K562 (cell line): Measurements from ENCODE around the gene SLC8A1. TPM values are rescaled to one million over a fixed set of nuclear protein-coding genes. Genes with fewer than 3 reads are reported as not detected.

Source experiments
- ATAC-seq: fragments of 200-7000 bp; cut with Tn5 transposase; 3 replicates; pipeline ENCODE4 v1.9.1; 2020; ENCODE audit warnings: moderate library complexity
- BruUV-seq: library from RNA; stranded (reverse); fragments of 400-500 nt; replicated peaks from 2 replicates; lab custom pipeline; 2021; lab: Mats Ljungman, UMichigan
- CTCF ChIA-PET: fragments of 300-600 bp; formaldehyde crosslinking; extraction: SDS; loops from one replicate; lab custom pipeline; 2021; ENCODE audit warnings: low intra/inter-chr PET ratio; lab: Yijun Ruan, JAX
- POLR2A ChIA-PET: fragments of 300-600, 350-650 bp; sonication (Branson Sonifier 250); formaldehyde crosslinking; extraction: SDS; loops from one replicate; lab custom pipeline; 2021; ENCODE audit warnings: antibody characterized with exemption, inconsistent platforms; lab: Yijun Ruan, JAX
- DNase-seq, 4 experiments: peaks; one replicate each; pipeline versions ENCODE4 v3.0.0 to v3.0.0-alpha.2; 2011 to 2018; ENCODE audit warnings: low spot score in 3 of 4, mixed read lengths in 3 of 4; ENCODE audit errors: extremely low read depth in 1 of 4
- FAIRE-seq: peaks from 2 replicates; lab custom pipeline; 2011; peaks lifted over from hg19 to GRCh38; lab: Jason Lieb, UNC
- H2AFZ ChIP-seq: 2 replicates; pipeline ENCODE4 v1.6.0; 2011; ENCODE audit warnings: low read depth, low read length, control low read depth, inconsistent platforms
- H3K27ac ChIP-seq: fragments of 200-600 bp; 3 replicates; pipeline ENCODE4 v1.8.0; 2011; ENCODE audit warnings: low read depth, mild to moderate bottlenecking, control low read depth, inconsistent platforms, low read length, moderate library complexity, mixed read lengths; ENCODE audit errors: extremely low read depth
- H3K27me3 ChIP-seq, 2 experiments: fragments of 300-600 bp in 1 of 2; 2 replicates in 1 of 2; 3 replicates in 1 of 2; pipeline versions ENCODE4 v1.6.0 to v1.8.0; 2011; ENCODE audit warnings: inconsistent platforms in 2 of 2, low read length in 2 of 2, mild to moderate bottlenecking in 1 of 2, mixed read lengths in 1 of 2, moderate library complexity in 1 of 2; ENCODE audit not compliant: control insufficient read depth in 2 of 2, insufficient read depth in 2 of 2
- H3K36me3 ChIP-seq: fragments of 300-600 bp; 3 replicates; pipeline ENCODE4 v1.8.0; 2011; ENCODE audit warnings: mild to moderate bottlenecking, low read length, inconsistent platforms; ENCODE audit not compliant: control insufficient read depth, insufficient read depth
- H3K4me1 ChIP-seq, 2 experiments: fragments of 200-600 bp in 1 of 2; replicated peaks in 1 of 2; 2 replicates in 1 of 2; 3 replicates in 1 of 2; pipeline versions ENCODE4 v1.5.1 to v1.8.0; 2011; ENCODE audit warnings: inconsistent platforms in 2 of 2, low read length in 2 of 2, mild to moderate bottlenecking in 1 of 2, mixed read lengths in 1 of 2, moderate library complexity in 1 of 2; ENCODE audit not compliant: control insufficient read depth in 2 of 2, insufficient read depth in 2 of 2
- H3K4me2 ChIP-seq: 2 replicates; pipeline ENCODE4 v1.6.1; 2011; ENCODE audit warnings: low read length, control low read depth, inconsistent platforms, mixed read lengths; ENCODE audit not compliant: insufficient read depth
- H3K4me3 ChIP-seq: fragments of 200-600 bp; sonication (generic), shearing (Covaris generic); 2 replicates; pipeline ENCODE4 v1.5.1; 2016; ENCODE audit warnings: control low read depth, inconsistent platforms
- H3K79me2 ChIP-seq: fragments of 200-600 bp; 3 replicates; pipeline ENCODE4 v1.8.0; 2011; ENCODE audit warnings: low read length, inconsistent platforms; ENCODE audit not compliant: control insufficient read depth, insufficient read depth
- H3K9ac ChIP-seq, 2 experiments: 2 replicates each; pipeline versions ENCODE4 v1.6.0 to v1.6.1; 2011; ENCODE audit warnings: low read depth in 2 of 2, low read length in 2 of 2, control low read depth in 1 of 2, inconsistent platforms in 1 of 2, mild to moderate bottlenecking in 1 of 2, mixed read lengths in 1 of 2; ENCODE audit not compliant: insufficient read depth in 1 of 2
- H3K9me1 ChIP-seq: one replicate; pipeline ENCODE4 v1.6.0; 2011; ENCODE audit warnings: inconsistent platforms, mild to moderate bottlenecking, low read length, moderate library complexity; ENCODE audit not compliant: control insufficient read depth, insufficient read depth
- H3K9me3 ChIP-seq: replicated peaks from 2 replicates; pipeline ENCODE4 v1.5.1; 2011; ENCODE audit warnings: low read depth, low read length, inconsistent platforms; ENCODE audit not compliant: control insufficient read depth, insufficient read depth
- H4K20me1 ChIP-seq: replicated peaks from 2 replicates; pipeline ENCODE4 v1.6.1; 2011; ENCODE audit warnings: low read length, inconsistent platforms, mixed read lengths; ENCODE audit not compliant: control insufficient read depth, insufficient read depth
- CBFA2T3 ChIP-seq: fragments of 450-650 bp; IDR thresholded peaks from 2 replicates; pipeline ENCODE4 v1.6.1; 2017
- HMGN3 ChIP-seq: IDR thresholded peaks from 2 replicates; pipeline ENCODE4 v1.6.1; 2011; ENCODE audit warnings: borderline replicate concordance, low read depth, mild to moderate bottlenecking, mixed read lengths, low read length; ENCODE audit not compliant: insufficient read length; ENCODE audit errors: extremely low read depth
- JUND ChIP-seq, 2 experiments: IDR thresholded peaks; 2 replicates in 1 of 2; 3 replicates in 1 of 2; pipeline ENCODE4 v1.6.1; 2011; ENCODE audit warnings: borderline replicate concordance in 2 of 2, low read depth in 2 of 2, low read length in 2 of 2, improper control_type of control experiment in 1 of 2, missing biosample characterization in 1 of 2, missing genetic modification characterization in 1 of 2, missing genetic modification reagents in 1 of 2
- RBM34 ChIP-seq: fragments of 200-400 bp; formaldehyde crosslinking; IDR thresholded peaks from 2 replicates; pipeline ENCODE4 v1.6.1; 2018; ENCODE audit warnings: low read length, borderline replicate concordance; ENCODE audit not compliant: insufficient read depth
- RFX5 ChIP-seq: IDR thresholded peaks from 2 replicates; pipeline ENCODE4 v1.6.1; 2011; ENCODE audit warnings: low read depth, mild to moderate bottlenecking, improper control_type of control experiment, low read length
- U2AF1 ChIP-seq: fragments of 200-400 bp; formaldehyde crosslinking; optimal IDR thresholded peaks from 2 replicates; pipeline ENCODE3; 2017; ENCODE audit warnings: mild to moderate bottlenecking, low read depth, low read length, moderate library complexity
- ZC3H8 ChIP-seq: fragments of 450-650 bp; IDR thresholded peaks from 2 replicates; pipeline ENCODE4 v1.6.1; 2017
- ZNF507 ChIP-seq: conservative IDR thresholded peaks from 2 replicates; pipeline ENCODE4 v1.6.1; 2017; ENCODE audit warnings: missing genetic modification characterization, missing compliant biosample characterization
- WGBS: fragments of 100-300 bp; shearing (Covaris generic); methylation state at CpG from one replicate; pipeline ENCODE4 v1.1.6; 2016; ENCODE audit warnings: low coverage, mixed read lengths; ENCODE audit not compliant: insufficient coverage; ENCODE audit errors: missing lambda C conversion rate; 5-methylcytosine and 5-hydroxymethylcytosine counted together
- in situ Hi-C: fragments of 300-500 bp; cut with MboI; formaldehyde crosslinking; loops from 4 replicates; pipeline ENCODE4 v1.15.0; 2018; ENCODE audit warnings: inconsistent platforms, mixed read lengths
- intact Hi-C: fragments of 100-400 bp; cut with micrococcal nuclease; formaldehyde crosslinking; loops from 2 replicates; pipeline ENCODE4 v1.14.2; 2022
- polyA plus RNA-seq, 8 experiments: library from polyadenylated mRNA; depleted of rRNA in 4 of 8; stranded (reverse) in 5 of 8; unstranded in 3 of 8; fragments of >200 nt; fragmentation: Nextera tagmentation in 2 of 8; fragmentation: Illumina TruSeq in 1 of 8; extraction: Ambion mirVana in 2 of 8; extraction: Trizol in 1 of 8; gene quantifications; 2 replicates each; pipeline versions ENCODE4 v1.2.1 to v1.2.3, GENCODE V29; 2011 to 2014; ENCODE audit warnings: inconsistent platforms in 1 of 8, missing spikeins in 1 of 8
- total RNA-seq, 7 experiments: library from RNA; depleted of rRNA in 6 of 7; stranded (reverse); fragments of >200 nt in 6 of 7; fragmentation: Illumina TruSeq in 2 of 7; extraction: Trizol in 2 of 7; gene quantifications; 2 replicates each; pipeline versions ENCODE4 v1.2.1 to v1.2.3, GENCODE V29; 2011 to 2021; ENCODE audit warnings: low replicate concordance in 1 of 7
- TF ChIP-seq, protein P1 (sequence below): sonication (generic); formaldehyde crosslinking; IDR thresholded peaks from 2 replicates; pipeline ENCODE4 v1.5.0; 2020; ENCODE audit warnings: missing genetic modification reagents
- TF ChIP-seq, protein P2 (sequence below): fragments of 450-650 bp; formaldehyde crosslinking; IDR thresholded peaks from 2 replicates; pipeline ENCODE4 v1.4.0; 2022; ENCODE audit warnings: missing genetic modification characterization

SLC8A1 gene
- total and polyA plus RNA-seq, 9 of the 15 experiments (the other 6 are each of a cell fraction or from before 2014, with no cell fraction given), result not detected

DNA sequence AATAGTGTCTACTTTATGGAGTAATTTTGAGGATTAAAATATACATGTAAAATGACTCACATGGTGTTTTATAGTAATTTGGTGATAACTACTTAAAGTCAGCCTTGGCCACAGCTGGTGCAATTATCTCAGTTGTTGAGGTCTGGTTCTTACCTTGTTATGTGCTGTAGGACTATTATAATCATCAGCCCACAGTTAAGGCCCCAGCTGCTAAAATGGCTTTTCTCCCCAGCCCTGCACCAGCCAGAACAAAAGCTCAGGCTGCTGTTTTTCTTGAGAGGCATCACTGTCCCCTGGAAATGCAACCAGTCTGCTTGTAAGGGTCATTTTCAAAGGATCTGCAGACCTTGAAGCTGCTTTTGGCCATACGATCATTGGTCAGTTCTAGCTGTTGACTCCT lies 389.5 kb downstream of the SLC8A1 start:
- intact Hi-C loops (no loop called here), in situ Hi-C loops (no loop called here)
- Histone ChIP-seq H3K9me3 (no peaks in the 10 kb centered on the region), H3K27me3 (no peaks in the 10 kb centered on the region), H3K4me2 (no peak overlapping the region), H2AFZ (no peak overlapping the region), H3K9me1 (no peaks in the 10 kb centered on the region), H3K4me3 (no peak overlapping the region), H3K79me2 (no peaks in the 10 kb centered on the region), H3K4me1 (no peaks in the 10 kb centered on the region), H3K36me3 (no peaks in the 10 kb centered on the region), H4K20me1 (no peaks in the 10 kb centered on the region), H3K9ac (no peak overlapping the region), H3K27ac (no peak overlapping the region)
- WGBS, result 0% methylated on average over 1 of the region's 1 CpG
- DNase-seq, result no peak
- ChIA-PET POLR2A (interaction anchor here (0.6 kb wide), 1 partner anchor 376 kb away, joined by 3 read pairs; no protein-coding TSS in a partner anchor), CTCF (no interaction called here)
- no peak for FAIRE-seq
- TF ChIP-seq U2AF1 (no peak), CBFA2T3 (no peak), JUND (IDR thresholded peaks at IDR 0.05; ENCODE audit: borderline replicate concordance, low read depth, low read length) (no peak), JUND (tag; IDR thresholded peaks at IDR 0.05; ENCODE audit: borderline replicate concordance, low read depth, low read length) (no peak), RFX5 (no peak), ZC3H8 (no peak), HMGN3 (no peak), ZNF507 (tag) (no peak), RBM34 (no peak)
- TF ChIP-seq, protein P1, sequence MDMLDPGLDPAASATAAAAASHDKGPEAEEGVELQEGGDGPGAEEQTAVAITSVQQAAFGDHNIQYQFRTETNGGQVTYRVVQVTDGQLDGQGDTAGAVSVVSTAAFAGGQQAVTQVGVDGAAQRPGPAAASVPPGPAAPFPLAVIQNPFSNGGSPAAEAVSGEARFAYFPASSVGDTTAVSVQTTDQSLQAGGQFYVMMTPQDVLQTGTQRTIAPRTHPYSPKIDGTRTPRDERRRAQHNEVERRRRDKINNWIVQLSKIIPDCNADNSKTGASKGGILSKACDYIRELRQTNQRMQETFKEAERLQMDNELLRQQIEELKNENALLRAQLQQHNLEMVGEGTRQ (CRISPR knock-in tag), result no peak
- TF ChIP-seq, protein P2, sequence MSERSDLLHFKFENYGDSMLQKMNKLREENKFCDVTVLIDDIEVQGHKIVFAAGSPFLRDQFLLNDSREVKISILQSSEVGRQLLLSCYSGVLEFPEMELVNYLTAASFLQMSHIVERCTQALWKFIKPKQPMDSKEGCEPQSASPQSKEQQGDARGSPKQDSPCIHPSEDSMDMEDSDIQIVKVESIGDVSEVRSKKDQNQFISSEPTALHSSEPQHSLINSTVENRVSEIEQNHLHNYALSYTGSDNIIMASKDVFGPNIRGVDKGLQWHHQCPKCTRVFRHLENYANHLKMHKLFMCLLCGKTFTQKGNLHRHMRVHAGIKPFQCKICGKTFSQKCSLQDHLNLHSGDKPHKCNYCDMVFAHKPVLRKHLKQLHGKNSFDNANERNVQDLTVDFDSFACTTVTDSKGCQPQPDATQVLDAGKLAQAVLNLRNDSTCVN (CRISPR knock-in tag), result no peak
- BruUV-seq, result no TSS peak
- ATAC-seq, result no peak
